Frontal cortex (tissue), 4 donors: ENCODE data around the gene EDA2R. TPM values are rescaled to one million over a fixed set of nuclear protein-coding genes. Genes with fewer than 3 reads are reported as not detected.

Experiments
- DNase-seq, 2 donors: peaks; one replicate each; pipeline ENCODE4 v3.0.0; 2012; ENCODE audit warnings: low spot score in 2 of 2
- FAIRE-seq: peaks from 2 replicates; lab custom pipeline; 2012; peaks lifted over from hg19 to GRCh38; lab: Jason Lieb, UNC
- total RNA-seq: library from RNA; depleted of rRNA; stranded (reverse); fragments of >200 nt; gene quantifications from one replicate; pipeline ENCODE4 v1.2.3, GENCODE V29; 2014
- donor health status: control.
- donor health status: control.
- donor health status: control.

The EDA2R gene, protein sequence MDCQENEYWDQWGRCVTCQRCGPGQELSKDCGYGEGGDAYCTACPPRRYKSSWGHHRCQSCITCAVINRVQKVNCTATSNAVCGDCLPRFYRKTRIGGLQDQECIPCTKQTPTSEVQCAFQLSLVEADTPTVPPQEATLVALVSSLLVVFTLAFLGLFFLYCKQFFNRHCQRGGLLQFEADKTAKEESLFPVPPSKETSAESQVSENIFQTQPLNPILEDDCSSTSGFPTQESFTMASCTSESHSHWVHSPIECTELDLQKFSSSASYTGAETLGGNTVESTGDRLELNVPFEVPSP
- total RNA-seq, result 1.2 TPM

- FAIRE-seq, result no peak
These were observed at the start of gene EDA2R for GRCh38 chrX:66638591-66639500. TSS of gene EDA2R (minus strand) at chrX:66639078. CDS start at chrX:66616020, 23,058 bp downstream.

GRCh38 chrX:66684196-66684595 is 45.3 kb upstream of the EDA2R start:
- FAIRE-seq (no peak), DNase-seq (no peak)

More at GRCh38 chrX:66638591-66639500, at the start of gene EDA2R:
- DNase-seq, result no peak

DNA sequence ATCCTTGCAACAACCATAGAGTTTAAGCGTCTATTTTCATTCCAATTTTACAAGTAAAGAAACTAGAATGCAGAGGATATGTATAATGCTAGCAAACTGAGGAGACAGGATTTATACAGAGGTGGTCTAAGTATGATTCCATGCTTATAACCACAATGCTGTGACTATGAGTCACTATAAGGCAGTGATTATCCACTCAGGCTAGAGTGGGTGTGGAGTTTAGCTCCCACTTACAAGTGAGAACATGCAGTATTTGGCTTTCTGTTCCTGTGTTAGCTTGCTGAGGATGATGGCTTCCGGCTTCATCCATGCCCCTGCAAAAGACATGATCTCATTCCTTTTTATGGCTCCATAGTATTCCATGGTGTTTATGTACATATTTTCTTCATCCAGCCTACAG is 41.6 kb upstream of the EDA2R start:
- DNase-seq (no peak), FAIRE-seq (no peak)

- DNase-seq (no peak), FAIRE-seq (no peak)
These were observed 38.6 kb upstream of the EDA2R start for GRCh38 chrX:66677430-66677829.

GRCh38 chrX:66676990-66677389 is 38.1 kb upstream of the EDA2R start:
- DNase-seq (no peak), FAIRE-seq (no peak)

- FAIRE-seq (no peak), DNase-seq (no peak)
These were observed 37.5 kb upstream of the EDA2R start for GRCh38 chrX:66676413-66676812.

- DNase-seq, result no peak
- FAIRE-seq, result no peak
These were observed 36.7 kb upstream of the EDA2R start for GRCh38 chrX:66675541-66675940.

- FAIRE-seq (no peak), DNase-seq (no peak)
These were observed 35.6 kb upstream of the EDA2R start for GRCh38 chrX:66674506-66674905.

DNA sequence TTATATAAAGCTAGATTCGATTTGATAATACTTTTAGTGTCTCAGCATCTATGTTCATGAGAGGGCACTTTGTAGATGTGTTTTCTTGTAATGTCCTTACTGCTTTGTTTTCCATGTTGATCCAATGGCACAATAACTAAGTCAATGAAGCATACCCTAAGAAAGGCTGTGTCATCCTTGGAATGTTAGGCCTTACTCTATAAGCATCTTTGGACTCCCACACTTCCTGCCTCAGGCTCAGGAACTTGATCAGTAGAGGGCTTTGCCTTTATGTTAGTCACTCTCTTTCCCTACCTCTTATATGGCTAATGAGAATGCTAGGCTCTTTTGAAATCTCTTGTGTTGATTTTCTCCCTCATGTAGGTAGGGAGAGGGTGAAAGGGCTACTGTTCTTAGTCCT is 33.2 kb upstream of the EDA2R start:
- FAIRE-seq, result no peak

GRCh38 chrX:66654411-66654810 is 15.5 kb upstream of the EDA2R start:
- DNase-seq, result no peak
- FAIRE-seq, result no peak

More for the DNA sequence above, 33.2 kb upstream of the EDA2R start:
- DNase-seq, result no peak

DNA sequence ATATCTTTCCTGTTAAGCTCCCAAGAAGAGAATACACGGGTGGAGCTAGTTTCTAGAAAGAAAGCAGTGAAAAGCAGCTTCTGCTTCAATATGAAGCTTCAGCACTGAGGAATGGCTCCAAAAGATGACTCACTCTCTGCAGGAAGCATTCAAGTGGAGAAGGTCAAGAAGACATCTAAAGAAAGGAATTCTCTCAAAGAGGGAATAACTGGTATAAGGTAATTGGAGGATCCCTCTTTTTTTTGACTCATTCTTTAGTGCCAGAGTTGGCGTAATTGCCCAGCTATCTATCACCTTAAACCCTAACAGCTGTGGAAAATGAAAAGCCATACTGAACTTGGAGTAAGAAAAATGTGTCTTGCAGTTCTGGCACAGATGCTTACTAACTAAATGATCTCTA is 3.5 kb downstream of the EDA2R start:
- FAIRE-seq, result no peak
- no peak for DNase-seq

DNA sequence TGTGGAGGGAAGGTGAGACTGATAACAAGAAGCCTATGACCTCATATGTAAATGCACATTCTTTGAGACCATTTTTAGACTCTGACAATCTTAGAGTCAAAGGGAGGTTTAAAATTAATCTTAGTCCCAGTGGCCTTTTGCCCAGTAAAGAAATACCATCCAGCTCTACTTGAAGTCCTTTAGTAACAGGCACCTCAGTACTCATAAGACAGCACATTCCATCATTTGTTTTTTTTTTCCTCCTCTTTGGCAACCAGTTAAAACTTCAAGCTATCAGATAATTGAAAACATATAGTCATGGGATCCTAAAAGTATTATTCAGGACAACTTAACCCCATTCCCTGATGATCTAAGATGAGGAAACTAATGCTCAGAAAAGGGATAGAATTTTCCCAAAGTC is 4.6 kb downstream of the EDA2R start:
- FAIRE-seq, result no peak
- no peak for DNase-seq

- DNase-seq, result no peak
- no peak for FAIRE-seq
These were observed 5.3 kb downstream of the EDA2R start for GRCh38 chrX:66633541-66633940.

DNA sequence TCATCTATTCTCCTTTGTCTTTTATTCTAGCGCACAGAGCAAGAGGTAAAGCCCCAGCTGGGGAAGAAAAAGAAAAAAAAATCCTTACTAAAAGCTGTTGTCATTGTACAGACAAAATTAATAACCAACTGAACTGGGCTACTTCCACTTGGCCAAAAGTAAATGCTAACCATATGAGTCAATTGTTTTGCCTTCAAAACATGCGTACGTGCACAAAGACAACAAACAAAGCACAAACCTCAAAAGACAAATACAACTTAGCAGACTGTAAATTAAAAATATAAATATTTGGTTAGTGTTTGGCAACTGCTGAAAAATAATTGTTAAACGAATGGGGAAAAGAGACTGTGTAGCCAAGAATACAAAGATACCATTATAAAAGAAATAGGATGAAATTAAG is 5.9 kb downstream of the EDA2R start:
- DNase-seq (no peak), FAIRE-seq (no peak)

- DNase-seq, result no peak
- FAIRE-seq, result no peak
These were observed 6.4 kb downstream of the EDA2R start for GRCh38 chrX:66632473-66632872.

DNA sequence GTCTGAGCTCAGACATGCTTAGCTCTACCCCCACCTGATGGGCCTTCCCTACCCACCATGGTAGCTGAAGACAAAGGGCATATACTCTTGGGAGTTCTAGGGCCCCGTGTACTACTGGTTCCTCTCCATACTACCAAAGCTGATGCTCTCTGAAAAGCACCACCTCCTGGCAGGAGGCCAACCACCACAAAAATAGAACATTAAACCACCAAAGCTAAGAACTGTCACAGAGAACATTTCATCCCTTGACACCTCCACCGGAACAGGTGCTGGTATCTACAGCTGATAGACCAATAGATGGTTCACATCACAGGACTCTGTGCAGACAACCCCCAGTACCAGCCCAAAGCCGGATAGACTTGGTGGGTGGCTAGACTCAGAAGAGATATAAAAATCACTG is 13.4 kb downstream of the EDA2R start:
- FAIRE-seq, result no peak

DNA sequence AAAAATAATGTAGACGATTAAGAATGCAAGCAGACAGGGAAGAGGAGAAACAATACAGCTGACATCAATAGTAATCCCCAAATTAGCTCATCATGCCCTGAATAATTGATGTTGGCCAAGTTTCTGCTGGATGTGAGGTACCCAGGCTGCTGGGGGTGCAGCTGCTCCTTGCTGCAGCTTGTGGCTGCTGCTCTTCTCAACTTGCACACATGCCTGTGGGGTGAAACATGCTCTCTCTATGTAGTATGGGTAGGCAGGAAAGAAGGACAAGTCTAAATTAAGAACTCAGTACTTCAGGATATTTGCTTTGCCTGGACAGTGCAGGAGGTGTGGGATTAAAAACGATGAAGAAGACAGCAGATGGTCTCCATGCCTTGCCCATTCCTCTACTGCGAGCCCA is 16.7 kb downstream of the EDA2R start:
- no peak for FAIRE-seq
- DNase-seq, result no peak

More for the DNA sequence above, 13.4 kb downstream of the EDA2R start:
- DNase-seq, result no peak

DNA sequence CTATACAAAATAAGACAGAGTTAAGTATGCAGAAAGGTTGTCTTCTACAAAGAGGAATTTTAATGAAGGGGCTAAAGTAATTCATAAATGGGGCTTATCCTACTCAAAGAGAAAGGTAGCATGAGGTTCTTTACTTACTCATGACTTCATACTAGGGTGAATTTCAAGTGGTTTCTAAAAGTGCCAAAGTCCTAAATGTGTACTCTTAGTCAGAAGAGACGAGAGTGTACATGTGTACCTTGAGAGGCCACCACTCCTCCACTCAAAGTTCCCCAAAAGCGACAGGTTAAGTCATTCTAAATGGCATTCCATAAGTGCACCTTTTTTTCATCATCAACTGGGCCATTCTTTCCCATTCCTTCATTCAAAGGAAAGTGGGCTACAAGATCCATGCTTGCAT is 21.9 kb downstream of the EDA2R start:
- DNase-seq (no peak), FAIRE-seq (no peak)

DNA sequence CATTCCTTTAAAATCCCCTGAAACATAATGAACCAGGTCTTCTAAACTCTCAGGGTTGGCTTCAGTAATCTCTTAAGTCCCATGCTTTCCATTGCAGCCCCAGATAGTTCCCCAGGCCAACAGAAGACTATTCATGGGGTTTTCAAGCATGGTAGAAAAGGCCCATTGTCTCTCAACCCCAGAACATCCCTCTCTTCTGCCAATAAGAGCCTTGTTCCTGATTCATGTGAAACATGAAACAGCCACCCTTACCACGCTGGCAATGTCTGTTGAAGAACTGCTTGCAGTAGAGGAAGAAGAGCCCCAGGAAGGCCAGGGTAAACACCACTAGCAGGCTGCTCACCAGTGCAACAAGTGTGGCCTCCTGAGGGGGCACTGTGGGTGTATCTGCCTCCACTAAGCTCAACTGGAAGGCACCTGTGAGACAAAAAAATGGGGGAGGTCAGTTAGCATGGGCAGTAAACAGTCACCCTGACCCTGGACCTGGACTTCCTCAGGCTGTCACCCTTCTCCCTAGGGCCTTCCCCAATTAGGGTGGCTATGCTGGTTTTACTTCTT is 36.4 kb downstream of the EDA2R start:
- no peak for DNase-seq
- FAIRE-seq, result no peak

- DNase-seq (no peak), FAIRE-seq (no peak)
These were observed 37.4 kb downstream of the EDA2R start for GRCh38 chrX:66601522-66601921.

GRCh38 chrX:66579219-66579618 is 59.7 kb downstream of the EDA2R start:
- DNase-seq (no peak), FAIRE-seq (no peak)
